Measurements from ENCODE around the gene XPO5.

DNA sequence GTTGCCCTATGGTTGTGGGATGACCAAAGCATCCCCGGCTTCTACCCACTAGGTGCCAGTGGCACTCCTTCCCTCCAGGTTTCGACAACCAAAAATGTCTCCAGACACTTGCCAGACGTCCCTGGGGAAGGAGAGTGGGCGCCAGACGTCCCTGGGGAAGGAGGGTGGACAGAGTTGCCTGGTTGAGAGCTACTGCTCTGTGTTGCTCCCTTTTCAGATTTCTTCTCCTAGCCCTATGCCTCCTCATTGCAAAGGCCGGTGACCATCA, 78.8 kb downstream of the XPO5 start:
- TF ChIP-seq CTCF (conservative IDR thresholded peaks at IDR 0.05; ENCODE audit: low read depth, low read length), result no peak
- TF ChIP-seq MAZ (IDR thresholded peaks at IDR 0.05; ENCODE audit: borderline replicate concordance, low read depth, low read length), result no peak
- TF ChIP-seq NFE2L2 (IDR thresholded peaks at IDR 0.05; ENCODE audit: low read depth, low read length), result no peak
